G401 (cell line): ENCODE results near the gene CRELD2. TPM values are rescaled to one million over a fixed set of nuclear protein-coding genes. Genes with fewer than 3 reads are reported as not detected.

Experiments used
- DNase-seq: peaks from one replicate; pipeline ENCODE4 v3.0.0-alpha.2; 2015; ENCODE audit warnings: low spot score
- in situ Hi-C: cut with HindIII; loops from 2 replicates; pipeline ENCODE4 v1.10.0; 2016; ENCODE audit warnings: low sequenced_read_pairs, mixed read lengths
- total RNA-seq: library from RNA; depleted of rRNA; stranded (reverse); fragments of >200 nt; shearing (Covaris generic); gene quantifications from 2 replicates; pipeline ENCODE4 v1.2.3, GENCODE V29; 2014; rRNA removed

The CRELD2 gene
- total RNA-seq = 85.5 and 121 TPM in 2 replicates

- in situ Hi-C loops = loop anchor here (25.0 kb wide), 1 partner anchor 131 kb away; no protein-coding TSS in a partner anchor
- DNase-seq = peak; percentile 98
Observed at GRCh38 chr22:49917974-49918910, at the start of gene CRELD2, which contains the start of gene ALG12. Gene CRELD2, plus strand, starts transcription at chr22:49918634. Its CDS starts 136 bp downstream, at chr22:49918770. Gene ALG12, minus strand, starts transcription at chr22:49918438. Its CDS starts 4,673 bp downstream, at chr22:49913765.

- no peak for DNase-seq
- in situ Hi-C loops = no loop called here
Observed at GRCh38 chr22:49869086-49869830, 49.2 kb upstream of the CRELD2 start.

DNA sequence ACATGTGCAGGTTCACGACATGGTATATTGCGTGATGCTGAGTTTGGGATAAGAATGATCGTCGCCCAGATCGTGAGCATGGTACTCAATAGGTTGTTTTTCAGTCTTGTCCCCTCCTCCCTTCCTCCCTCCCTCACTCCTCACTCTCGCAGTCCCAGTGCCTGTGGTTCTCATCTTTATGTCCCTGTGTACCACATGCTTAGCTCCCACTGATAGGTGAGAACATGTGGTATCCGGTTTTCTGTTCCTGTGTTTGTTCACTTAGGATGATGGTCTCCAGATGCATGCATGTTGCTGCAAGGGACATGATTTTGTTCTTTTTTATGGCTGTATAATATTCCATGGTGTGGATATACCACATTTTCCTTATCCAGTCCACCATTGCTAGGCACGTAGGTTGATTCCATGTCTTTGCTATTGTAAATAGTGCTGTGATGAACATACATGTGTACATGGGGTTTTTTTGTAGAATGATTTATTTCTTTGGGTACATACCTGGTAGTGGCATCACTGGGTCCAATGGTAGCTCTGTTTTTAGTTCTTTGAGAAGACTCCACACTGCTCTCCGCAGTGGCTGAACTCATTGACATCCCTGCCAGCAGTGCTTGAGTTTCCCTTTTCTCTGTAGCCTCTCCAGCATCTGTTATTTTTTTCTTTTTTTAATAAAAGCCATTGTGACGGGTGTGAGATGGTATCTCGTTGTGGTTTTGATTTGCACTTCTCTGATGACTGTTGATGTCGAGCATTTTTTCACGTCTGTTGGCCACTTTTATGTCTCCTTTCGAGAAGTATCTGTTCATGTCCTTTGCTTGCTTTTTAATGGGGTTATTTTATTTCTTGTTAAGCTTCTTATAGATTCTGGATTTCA, 48.4 kb upstream of the CRELD2 start:
- no peak for DNase-seq
- in situ Hi-C loops = no loop called here

DNA sequence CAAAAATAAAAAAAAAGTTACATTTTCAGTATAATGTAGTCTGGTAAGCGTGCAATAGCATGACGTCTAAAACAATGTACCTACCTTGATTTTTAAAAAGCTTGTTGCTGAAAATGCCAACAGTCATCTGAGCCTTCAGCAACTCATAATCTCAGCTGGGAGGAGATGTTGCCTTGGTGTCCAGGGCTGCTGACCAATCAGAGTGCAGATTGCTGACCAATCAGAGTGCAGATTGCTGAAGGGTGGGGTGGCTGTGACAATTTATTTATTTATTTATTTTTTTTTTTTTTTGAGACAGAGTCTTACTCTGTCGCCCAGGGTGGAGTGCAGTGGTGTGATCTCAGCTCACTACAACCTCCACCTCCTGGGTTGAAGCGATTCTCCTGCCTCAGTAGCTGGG, 47.0 kb upstream of the CRELD2 start:
- in situ Hi-C loops = no loop called here
- DNase-seq = no peak

DNA sequence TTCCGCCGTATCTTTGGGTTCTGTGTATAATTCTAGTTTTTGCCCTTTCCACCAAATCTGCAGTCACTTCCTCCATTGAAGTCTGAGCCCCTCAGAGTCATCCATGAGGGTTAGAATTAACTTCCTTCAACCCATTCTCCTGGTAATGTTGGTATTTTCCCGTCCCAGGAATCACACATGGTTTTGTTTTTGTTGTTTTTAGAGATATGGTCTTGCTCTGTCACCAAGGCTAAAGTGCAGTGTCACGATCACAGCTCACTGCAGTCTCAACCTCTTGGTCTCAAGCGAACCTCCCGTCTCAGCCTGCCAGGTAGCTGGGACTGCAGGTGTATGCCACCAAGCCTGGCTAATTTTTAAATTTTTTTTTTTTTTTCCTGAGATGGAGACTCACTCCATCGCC, 46.1 kb upstream of the CRELD2 start:
- no peak for DNase-seq
- in situ Hi-C loops = no loop called here

GRCh38 chr22:49873228-49873940, 45.0 kb upstream of the CRELD2 start:
- in situ Hi-C loops = no loop called here
- DNase-seq = no peak

DNA sequence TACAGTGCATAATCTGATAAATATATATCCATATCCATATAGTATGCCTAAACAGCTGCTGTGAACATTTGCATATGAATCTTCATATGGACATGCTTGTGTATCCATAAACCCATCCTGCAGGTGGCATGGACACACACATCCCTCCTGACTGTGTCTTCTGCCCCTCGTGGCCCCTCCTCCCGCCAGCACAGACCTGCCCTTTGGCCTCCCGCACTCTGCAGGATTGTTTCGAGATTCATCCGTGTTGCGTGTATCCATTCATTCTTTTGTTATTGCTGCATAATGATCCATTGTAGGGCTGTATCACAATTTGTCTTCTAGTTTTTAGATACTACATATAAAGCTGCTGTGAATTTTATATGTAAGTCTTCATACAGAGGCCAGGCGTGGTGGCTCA, 40.8 kb upstream of the CRELD2 start:
- DNase-seq = no peak
- in situ Hi-C loops = no loop called here

- in situ Hi-C loops = no loop called here
- no peak for DNase-seq
Observed at GRCh38 chr22:49878206-49878605, 40.2 kb upstream of the CRELD2 start.

DNA sequence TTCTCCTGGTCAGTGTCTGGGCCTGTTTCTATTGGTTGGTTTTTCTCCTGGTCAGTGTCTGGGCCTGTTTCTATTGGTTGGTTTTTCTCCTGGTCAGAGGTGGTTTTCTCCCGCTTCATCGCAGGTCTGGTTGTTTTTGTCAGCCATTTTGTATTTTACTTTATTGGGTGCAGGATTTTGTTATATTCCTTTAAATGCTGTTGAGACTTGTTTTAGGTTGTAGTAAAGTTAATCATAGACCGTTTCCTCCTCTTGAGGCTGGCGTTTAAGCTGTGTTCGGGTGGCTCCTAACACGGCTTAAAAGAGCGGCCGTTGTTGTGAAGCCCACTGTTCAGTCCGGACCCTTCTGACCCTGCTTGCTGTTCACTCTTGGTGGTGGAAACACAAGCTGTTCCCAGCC, 38.6 kb upstream of the CRELD2 start:
- in situ Hi-C loops = no loop called here
- no peak for DNase-seq

GRCh38 chr22:49880281-49880680, 38.2 kb upstream of the CRELD2 start:
- no peak for DNase-seq
- in situ Hi-C loops = no loop called here

- DNase-seq = no peak
- in situ Hi-C loops = no loop called here
Observed at GRCh38 chr22:49881856-49882255, 36.6 kb upstream of the CRELD2 start.

GRCh38 chr22:49882519-49883293, 35.7 kb upstream of the CRELD2 start:
- DNase-seq = peak; percentile 49
- in situ Hi-C loops = no loop called here

DNA sequence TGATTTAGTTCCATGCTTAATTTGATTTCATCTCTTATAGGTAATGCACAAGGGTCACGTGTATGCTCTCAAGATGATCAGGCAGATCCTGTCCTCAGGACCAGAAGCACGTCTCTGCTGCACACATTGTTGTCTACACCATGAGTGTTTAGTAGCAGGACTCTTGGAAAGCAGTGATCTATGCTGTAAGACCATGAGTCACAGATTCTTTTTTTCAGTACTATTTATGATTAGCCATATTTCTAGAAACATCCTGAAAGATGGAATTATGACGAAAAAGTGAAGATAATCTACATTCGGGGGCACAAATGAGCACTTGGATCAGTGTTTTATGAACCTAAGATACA, 35.2 kb upstream of the CRELD2 start:
- in situ Hi-C loops = no loop called here
- DNase-seq = no peak

DNA sequence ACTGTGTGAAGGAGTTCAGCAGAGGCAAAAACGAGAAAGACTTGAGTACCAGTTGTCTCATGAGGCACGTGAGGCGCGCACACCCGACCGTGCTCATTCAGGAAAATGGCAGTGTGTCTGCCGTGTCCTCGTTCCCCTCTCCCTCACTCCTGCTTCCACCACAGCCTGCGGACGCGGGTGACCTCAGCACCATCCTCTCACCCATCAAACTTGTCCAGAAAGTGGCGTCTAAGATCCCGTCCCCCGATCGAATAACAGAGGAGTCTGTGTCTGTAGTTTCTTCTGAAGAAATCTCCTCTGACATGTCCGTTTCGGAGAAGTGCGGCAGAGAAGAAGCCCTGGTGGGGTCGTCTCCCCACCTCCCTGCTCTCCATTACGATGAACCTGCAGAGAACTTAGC, 34.4 kb upstream of the CRELD2 start:
- in situ Hi-C loops = no loop called here
- DNase-seq = no peak

DNA sequence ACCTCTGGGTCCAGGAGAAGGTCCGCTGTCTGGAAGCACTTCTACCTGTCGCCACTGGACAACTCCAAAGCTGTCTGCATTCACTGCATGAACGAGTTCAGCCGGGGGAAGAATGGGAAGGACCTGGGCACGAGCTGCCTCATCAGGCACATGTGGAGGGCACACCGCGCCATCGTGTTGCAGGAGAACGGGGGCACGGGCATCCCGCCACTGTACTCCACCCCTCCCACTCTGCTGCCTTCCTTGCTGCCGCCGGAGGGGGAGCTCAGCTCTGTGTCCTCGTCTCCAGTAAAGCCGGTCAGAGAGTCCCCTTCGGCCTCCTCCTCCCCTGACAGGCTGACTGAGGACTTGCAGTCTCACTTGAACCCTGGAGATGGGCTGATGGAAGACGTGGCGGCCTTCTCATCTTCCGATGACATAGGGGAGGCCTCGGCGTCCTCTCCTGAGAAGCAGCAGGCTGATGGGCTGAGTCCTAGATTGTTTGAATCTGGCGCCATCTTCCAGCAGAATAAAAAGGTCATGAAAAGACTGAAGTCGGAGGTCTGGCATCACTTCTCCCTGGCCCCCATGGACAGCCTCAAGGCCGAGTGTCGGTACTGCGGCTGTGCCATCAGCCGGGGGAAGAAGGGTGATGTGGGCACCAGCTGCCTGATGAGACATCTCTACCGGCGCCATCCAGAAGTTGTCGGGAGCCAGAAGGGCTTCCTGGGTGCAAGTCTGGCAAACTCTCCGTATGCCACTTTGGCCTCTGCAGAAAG, 33.8 kb upstream of the CRELD2 start:
- peak; percentile 34 for DNase-seq
- in situ Hi-C loops = no loop called here

- in situ Hi-C loops = no loop called here
- DNase-seq = no peak
Observed at GRCh38 chr22:49885281-49885680, 33.2 kb upstream of the CRELD2 start.

- no peak for DNase-seq
- in situ Hi-C loops = no loop called here
Observed at GRCh38 chr22:49885881-49886280, 32.6 kb upstream of the CRELD2 start.
